Right ventricle myocardium inferior (tissue), 1 donor: ENCODE results near the gene SFRP2. TPM values are rescaled to one million over a fixed set of nuclear protein-coding genes. Genes with fewer than 3 reads are reported as not detected.

Experiments
- ATAC-seq: fragments of 200-7000 bp; cut with Tn5 transposase; one replicate; pipeline ENCODE4 v1.9.1; 2020; ENCODE audit warnings: mild to moderate bottlenecking, moderate library complexity
- DNase-seq: peaks from one replicate; pipeline ENCODE4 v3.0.0; 2021; ENCODE audit errors: missing footprints
- intact Hi-C: fragments of 100-400 bp; cut with DNase I; formaldehyde crosslinking; loops from one replicate; pipeline ENCODE4 v1.11.0; 2022
- long read RNA-seq: library from polyadenylated mRNA; unstranded; transcript quantifications from one replicate; pipeline ENCODE4 v2.0.0, GENCODE V29; 2021
- total RNA-seq: library from RNA; stranded (reverse); fragmentation: NEBNext Ultra II Directional; extraction: Animal tissue kit (Norgen Biotek cat#: 25700); gene quantifications from one replicate; pipeline ENCODE4 v1.2.1, GENCODE V29; 2021
- donor health status: DM: no; HTN: yes; CAD: no; lungs with severe emphysema.

The SFRP2 gene
- not detected for total RNA-seq
- long read RNA-seq = 0 reads

GRCh38 chr4:153788413-153789276 lies at the start of gene SFRP2:
Gene SFRP2, minus strand, starts transcription at chr4:153789083. Its CDS starts 248 bp downstream, at chr4:153788835.
- intact Hi-C loops = loop anchor here (5.0 kb wide), 2 partner anchors 234 to 714 kb away; no protein-coding TSS in a partner anchor
- peak; percentile 46 for DNase-seq
- ATAC-seq = no peak

GRCh38 chr4:153838564-153838963 lies 49.7 kb upstream of the SFRP2 start:
- ATAC-seq (no peak), DNase-seq (no peak)
- intact Hi-C loops = no loop called here

DNA sequence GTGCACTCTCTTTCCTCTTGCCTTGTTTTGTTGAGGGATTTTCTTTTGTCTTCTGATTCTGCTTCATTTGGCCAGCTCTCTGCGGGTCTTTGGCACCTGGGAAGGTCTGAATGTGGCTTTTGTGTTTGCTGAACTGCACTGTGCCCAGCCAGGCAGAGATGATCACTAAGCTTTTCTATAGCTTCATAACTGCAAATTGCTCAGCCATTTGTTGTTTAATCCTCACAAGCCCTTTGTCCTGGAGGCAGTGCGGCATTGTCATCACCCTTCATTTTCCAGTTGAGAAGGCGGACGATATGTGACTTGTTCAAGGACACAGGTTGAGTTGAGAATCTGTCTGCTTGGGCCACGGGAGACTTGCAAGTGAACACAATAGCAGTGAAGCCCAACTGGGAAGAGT lies 46.0 kb upstream of the SFRP2 start:
- intact Hi-C loops = no loop called here
- DNase-seq (no peak), ATAC-seq (no peak)

- ATAC-seq (no peak), DNase-seq (no peak)
- intact Hi-C loops = no loop called here
These were observed 43.9 kb upstream of the SFRP2 start for GRCh38 chr4:153832720-153833287.

- DNase-seq (no peak), ATAC-seq (no peak)
- intact Hi-C loops = no loop called here
These were observed 43.2 kb upstream of the SFRP2 start for GRCh38 chr4:153832054-153832453.

GRCh38 chr4:153831245-153831644 lies 42.4 kb upstream of the SFRP2 start:
- no peak for DNase-seq
- no peak for ATAC-seq
- intact Hi-C loops = no loop called here

DNA sequence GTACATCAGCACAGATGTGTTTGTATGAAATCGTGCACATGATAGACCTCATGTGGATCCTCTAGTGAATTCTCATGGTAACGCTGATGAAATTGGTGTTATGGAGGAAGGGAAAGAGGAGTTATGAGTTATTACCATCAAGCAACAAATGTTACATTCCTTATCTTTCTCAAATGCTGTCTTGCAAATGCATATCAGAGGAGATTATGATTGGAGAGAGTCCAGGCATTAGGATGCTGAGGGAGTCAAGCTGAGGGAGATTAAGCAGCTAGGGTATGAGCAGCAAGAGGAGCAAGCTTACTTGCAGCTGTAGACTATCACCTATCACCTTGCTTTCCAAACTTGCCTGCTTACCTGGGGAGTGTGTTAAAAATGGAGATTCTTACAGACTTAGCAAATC lies 36.8 kb upstream of the SFRP2 start:
- DNase-seq (no peak), ATAC-seq (no peak)
- intact Hi-C loops = no loop called here

GRCh38 chr4:153825126-153825525 lies 36.2 kb upstream of the SFRP2 start:
- ATAC-seq = no peak
- DNase-seq = no peak
- intact Hi-C loops = no loop called here

GRCh38 chr4:153824501-153824900 lies 35.6 kb upstream of the SFRP2 start:
- no peak for DNase-seq
- ATAC-seq = no peak
- intact Hi-C loops = no loop called here

DNA sequence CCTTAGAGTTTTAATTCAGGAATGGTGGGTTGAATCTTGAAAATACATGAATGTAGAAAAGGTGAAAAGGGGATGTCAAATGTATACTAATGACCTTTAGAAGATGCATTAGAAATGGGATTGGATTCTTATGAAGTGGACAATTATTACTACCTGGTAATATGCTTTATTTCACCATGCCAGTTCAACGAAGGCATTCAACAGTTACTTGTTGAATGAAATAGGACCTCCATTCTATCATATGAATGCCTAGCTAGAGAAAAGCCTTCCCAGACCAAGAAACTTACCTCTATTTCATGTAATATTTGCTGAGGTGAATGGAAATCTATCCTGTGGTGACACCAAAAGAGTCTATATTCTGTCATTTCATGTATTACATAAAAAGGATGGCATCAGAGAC lies 34.6 kb upstream of the SFRP2 start:
- intact Hi-C loops = no loop called here
- no peak for ATAC-seq
- no peak for DNase-seq

DNA sequence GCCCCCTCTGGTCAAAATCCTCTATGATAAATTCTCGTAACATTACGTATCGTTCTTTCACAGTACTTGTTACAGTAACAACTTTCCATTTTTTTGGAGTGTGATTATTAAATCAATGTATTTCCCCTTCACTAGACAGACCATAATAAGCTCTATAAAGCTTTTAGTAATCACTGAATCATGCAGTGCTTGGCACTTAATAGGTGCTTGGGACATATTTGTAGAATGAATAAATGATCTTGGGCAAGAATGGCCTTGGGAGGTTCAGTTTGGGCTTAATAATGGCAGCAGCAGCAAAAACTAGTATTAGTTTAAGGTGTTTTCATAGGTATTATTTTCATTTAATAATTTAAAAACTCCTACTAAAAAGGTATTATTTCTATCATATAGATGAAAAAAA lies 33.4 kb upstream of the SFRP2 start:
- DNase-seq (no peak), ATAC-seq (no peak)
- intact Hi-C loops = no loop called here

GRCh38 chr4:153817466-153817865 lies 28.6 kb upstream of the SFRP2 start:
- intact Hi-C loops = no loop called here
- DNase-seq = no peak
- no peak for ATAC-seq

GRCh38 chr4:153816542-153816941 lies 27.7 kb upstream of the SFRP2 start:
- intact Hi-C loops = no loop called here

DNA sequence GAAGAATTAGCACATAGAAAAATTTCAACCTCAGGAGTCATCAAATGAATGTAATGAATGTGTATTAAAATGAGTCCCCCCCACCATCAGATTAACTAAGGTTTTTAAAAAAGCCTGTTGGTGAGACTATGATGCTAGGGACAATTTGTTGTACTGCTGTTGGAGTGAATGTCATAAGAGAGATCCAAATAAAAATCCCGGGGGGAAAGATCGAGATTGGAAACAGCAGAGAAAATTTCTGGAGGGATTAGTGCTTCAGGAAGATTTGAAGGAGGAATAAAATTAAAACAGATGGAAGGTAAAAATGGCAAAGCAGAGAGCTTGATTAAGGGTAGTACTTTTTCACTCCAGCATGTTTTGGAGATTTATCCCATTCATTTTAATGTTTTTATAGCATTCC lies 25.9 kb upstream of the SFRP2 start:
- intact Hi-C loops = no loop called here

More at GRCh38 chr4:153816542-153816941, 27.7 kb upstream of the SFRP2 start:
- ATAC-seq = no peak
- no peak for DNase-seq

GRCh38 chr4:153809916-153810810 lies 21.3 kb upstream of the SFRP2 start:
- no peak for DNase-seq
- ATAC-seq = no peak
- intact Hi-C loops = no loop called here

More for the DNA sequence above, 25.9 kb upstream of the SFRP2 start:
- DNase-seq (no peak), ATAC-seq (no peak)

GRCh38 chr4:153809307-153809706 lies 20.4 kb upstream of the SFRP2 start:
- no peak for DNase-seq

DNA sequence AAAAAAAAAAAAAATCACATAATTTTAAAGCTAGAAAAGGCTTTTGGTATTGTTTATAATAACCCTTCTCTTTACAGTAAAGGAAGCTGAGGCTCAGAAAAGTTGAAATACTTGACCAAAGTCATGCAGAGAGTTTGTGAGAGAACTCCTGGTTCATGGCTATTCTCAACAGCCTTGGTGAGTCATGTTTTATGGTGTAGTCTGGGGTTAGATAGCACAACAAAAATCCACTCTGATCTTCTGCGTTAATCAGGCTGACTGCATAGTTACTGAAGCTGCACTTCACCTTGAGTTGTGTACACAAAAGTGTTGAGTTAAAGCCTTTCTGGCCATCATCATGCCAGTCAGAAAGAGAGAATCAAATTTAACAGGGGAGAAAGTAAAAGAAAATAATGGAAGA lies 19.3 kb upstream of the SFRP2 start:
- intact Hi-C loops = no loop called here
- no peak for ATAC-seq
- no peak for DNase-seq

More at GRCh38 chr4:153809307-153809706, 20.4 kb upstream of the SFRP2 start:
- ATAC-seq = no peak
- intact Hi-C loops = no loop called here

GRCh38 chr4:153806073-153806472 lies 17.2 kb upstream of the SFRP2 start:
- peak; percentile 37 for DNase-seq
- ATAC-seq = no peak
- intact Hi-C loops = no loop called here

- DNase-seq = no peak
- intact Hi-C loops = no loop called here
These were observed 15.8 kb upstream of the SFRP2 start for GRCh38 chr4:153804722-153805121.

More at GRCh38 chr4:153804722-153805121, 15.8 kb upstream of the SFRP2 start:
- ATAC-seq = no peak
